CD4-positive, alpha-beta T cell treated with Interleukin-21 for 1 hour (primary cell): ENCODE data around the gene IQSEC1.

Experiments
- DNase-seq: peaks from one replicate; pipeline ENCODE4 v3.0.0-alpha.2; 2020

IQSEC1 gene

DNA sequence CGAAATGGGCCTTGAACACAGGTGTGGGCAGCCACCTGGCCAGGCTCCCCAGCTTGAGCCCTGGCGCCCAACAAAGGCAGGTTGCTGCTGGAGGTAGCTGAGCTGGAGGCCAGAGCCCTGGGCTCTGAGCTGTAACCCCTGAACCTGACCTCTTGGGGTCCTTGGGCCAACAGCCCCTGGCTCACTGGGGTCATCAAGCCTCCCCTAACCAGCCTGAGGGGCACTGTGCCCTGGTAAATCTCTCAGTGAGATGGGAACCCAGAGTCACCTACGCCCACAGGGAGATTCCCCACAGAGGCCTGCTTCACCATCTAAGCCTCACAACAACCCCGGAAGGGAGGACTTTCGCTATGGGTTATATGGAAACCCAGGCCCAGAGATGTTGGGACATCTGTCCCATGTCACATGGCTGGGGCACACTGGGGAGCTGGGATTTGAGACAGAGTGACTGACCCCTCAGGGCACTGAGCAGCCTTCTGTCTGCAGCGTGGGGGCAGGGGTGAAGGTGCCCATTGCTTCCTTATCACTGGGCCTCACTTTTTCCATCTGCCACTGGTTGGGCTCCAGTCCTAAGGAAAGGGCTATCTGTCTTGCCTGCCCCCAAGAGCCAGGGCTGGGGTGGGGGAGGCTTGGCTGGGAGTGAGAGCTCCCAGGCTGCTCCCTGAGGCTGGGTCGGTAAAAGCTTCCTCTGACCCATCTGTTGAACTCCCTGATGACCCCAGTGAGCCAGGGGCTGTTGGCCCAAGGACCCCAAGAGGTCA is 59.1 kb downstream of the IQSEC1 start:
- DNase-seq, result peak; percentile 77

DNA sequence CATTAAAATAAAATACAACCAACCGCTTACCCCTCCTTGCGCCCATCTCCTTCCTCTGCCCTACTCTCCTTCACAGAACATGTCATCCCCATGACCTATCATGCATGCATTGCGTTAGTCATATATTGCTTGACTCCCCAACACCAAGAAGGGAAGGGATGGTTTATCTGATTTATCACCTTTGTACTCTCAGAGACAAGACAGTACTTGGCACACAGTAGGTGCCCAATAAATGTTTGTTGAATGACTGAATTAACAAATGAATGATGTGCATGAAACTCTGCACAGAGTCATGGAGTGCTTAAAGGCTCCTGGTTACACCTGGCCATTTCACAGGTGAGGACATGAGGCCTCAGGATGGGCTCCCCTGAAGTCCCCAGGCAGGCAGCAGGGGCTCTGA is 59.7 kb downstream of the IQSEC1 start:
- DNase-seq, result peak; percentile 20

DNA sequence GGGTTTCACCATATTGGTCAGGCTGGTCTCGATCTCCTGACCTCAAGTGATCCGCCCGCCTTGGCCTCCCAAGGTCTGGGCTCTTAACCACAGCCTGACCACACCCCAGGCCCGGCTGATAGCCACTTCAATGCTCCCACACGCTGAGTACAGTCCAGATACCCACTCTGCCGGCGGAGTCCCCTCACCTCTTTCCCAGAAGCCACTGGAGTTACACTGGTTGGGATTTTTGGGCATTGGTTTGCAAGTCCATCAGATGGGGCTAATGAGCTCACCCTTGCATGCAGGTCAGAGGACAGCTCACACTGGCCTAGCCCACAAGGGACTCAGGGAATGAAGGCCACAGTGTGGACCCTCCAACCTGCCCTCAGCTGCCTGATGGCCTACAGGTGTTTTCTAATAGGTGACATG is 60.1 kb downstream of the IQSEC1 start:
- DNase-seq, result no peak

DNA sequence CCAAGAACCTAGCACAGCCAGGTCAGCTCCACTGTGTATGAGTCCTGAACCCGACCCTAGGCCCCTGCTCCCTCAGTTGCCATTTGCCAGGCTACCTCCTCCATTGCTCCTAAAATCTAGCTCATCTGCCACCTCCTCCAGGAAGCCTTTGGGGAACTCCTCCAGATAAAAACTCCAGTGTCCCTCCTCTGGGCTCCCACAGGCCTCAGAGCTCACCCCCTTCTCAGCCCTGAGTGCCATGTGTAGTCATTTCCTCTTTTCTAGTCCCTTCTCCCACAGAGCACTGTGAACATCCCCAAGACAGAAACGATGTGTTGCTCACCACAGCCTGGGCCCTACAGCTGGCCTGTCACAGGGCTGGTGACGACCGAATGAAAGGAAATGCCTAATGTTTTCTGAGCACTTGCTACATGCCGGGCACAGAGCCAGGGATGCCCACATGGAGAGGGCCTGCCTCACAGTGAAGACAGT is 61.0 kb downstream of the IQSEC1 start:
- DNase-seq, result peak; percentile 79

DNA sequence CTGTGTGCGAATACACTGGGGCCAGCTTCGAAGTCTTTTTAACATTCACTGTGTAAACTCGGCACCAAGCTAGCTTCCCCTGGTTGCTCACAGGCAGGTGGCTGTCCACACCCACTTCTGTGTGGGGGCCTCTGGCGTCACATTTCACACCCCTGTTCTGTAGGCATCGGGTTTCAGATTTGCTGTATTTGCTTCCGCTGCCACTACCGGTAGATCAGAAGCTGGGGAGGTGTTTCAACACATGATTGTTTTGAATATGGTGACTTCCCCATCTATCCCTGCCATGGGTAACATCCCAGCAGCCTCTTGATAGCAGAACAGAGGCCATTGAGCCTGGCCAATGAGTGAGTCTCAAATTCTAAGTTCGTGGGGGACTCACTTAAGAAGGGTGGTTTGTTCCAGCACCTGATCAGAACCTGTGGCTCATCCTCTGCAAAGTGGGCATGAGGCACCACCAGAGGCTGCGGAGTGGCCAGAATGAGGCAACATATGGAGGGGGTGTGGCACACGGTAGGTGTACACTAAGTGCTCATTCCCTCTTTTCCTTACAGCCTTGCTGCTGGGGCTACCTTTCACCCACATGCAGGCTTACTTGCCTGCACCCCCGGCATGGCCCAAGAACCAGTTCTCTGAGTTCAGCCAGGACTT is 61.5 kb downstream of the IQSEC1 start:
- DNase-seq, result peak; percentile 92

DNA sequence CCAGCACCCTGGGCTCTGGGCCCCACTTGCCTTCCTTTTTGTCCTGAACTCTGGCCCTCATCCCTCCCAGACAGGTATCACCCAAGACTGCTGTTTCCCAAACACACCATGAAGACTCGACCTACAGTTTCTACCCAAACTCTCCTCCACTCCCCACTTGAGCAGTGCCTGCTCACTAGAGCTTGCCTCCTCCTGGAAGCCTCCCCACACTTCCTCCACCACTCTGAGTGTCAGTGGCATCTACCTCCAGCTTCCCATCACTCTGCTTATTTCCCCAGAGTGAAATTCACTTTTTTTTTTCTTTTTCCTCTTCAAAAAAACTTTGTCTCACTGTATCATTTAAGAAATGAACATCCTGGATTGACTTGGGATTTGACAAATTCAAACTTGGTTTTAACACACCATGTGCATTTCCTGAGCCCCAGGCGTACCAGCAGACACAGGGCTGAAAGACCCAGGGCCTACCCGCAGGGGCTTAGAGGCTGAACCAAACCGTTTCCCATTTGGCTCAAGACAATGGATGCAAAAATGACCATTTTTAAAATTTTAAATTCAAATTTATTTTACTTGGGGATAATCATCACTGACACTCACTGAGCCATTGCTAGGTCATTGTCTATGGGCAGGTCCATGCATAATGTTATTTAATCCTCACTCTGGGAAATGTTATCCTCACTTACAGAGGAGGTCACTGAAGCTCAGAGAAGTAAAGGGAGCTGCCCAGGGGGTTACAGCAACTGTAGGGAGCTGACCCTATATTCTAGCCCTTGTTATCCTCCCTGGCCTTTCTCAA is 62.3 kb downstream of the IQSEC1 start:
- no peak for DNase-seq

DNA sequence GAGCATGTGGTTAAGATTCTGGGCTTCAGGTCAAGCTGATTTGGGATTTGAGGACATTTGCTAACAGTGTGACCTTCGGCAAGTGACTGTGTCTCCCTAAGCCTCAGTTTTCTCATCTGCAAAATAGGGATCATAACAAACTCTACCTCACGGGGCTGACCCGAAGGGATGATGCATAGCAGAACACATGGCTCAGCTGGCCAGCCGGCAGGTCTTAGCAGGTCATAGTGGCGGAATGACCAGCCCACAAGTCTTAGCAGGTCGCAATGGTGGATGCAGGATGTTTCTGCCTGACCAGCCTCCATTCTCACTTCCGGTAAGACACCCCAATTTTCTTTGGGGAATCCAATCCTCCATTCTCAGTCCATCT is 63.3 kb downstream of the IQSEC1 start:
- no peak for DNase-seq

DNA sequence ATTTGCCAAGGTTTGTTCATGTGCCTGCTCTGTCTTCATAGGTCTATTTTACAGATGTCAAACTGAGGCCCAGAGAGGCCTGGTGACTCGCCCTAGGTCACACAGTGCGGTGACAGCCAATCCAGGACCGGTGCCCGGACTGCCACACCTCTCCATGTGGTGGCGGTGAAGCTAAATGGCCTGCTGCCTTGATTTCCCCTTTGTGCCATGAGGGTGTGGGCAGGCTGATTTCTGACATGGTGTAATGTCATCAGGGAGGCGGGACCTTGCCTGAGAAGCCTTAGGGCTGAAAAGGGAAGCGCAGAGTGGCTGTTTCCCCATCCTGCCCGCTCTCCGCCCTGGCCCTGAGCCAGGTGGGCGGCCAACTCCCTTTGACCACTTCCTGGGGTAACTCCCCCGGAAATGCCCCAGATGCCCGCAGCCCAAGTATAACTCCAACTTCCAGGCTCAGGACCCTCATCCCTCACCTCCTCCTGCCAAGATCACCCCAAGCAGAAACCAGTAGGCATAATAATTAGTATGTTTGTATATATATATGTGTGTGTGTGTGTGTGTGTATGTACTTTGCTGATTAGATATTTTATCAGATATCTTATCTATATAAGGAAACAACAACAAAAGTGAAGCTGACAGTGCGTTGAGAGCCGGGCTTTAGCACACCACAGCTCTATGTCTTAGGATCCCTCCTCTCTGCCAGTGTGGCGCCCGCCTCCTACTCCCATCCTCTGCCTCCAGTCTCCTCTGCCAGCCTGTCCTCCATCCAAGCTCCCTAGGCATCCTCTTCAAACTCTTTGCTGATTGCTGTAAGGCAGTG is 63.9 kb downstream of the IQSEC1 start:
- peak; percentile 83 for DNase-seq

DNA sequence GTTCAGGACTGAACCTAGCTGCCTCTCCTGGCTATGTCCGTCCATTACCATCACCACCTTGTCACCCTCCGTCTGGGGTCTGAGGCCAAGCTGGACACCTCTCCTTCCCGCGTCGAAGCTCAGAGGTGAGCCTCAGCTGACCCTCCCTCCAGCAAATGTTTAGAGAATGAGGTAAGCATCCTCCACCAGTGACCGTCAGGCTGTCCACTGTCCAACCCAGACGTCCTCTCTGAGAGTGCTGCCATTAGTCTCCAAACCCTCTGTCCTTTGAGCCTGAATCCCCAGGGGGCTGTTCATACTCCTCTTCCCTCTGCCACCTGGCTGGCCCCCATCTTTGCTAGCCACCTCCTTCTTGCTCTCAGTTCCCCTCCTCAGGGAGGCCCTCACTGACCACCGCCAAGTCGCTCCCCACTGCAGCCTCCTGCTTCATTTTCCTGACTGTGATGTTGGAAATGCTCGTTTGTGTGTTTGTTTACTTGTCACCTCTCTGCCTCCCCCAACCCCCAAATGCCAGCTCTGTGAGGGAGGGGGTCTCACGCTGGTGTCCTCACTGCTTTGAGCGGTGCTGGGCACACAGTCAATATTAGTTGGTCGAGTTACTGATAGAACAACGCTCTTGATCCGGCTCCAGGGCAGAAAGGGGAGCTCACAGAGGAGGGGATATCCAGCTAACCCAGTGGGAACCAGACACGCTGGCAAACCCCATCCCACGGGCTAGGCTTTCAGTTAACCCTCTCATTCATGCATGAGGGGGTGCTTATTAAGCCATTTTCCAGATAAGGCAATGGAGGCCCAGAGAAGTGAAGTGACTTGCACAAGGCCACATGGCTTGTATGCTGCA is 64.9 kb downstream of the IQSEC1 start:
- no peak for DNase-seq

DNA sequence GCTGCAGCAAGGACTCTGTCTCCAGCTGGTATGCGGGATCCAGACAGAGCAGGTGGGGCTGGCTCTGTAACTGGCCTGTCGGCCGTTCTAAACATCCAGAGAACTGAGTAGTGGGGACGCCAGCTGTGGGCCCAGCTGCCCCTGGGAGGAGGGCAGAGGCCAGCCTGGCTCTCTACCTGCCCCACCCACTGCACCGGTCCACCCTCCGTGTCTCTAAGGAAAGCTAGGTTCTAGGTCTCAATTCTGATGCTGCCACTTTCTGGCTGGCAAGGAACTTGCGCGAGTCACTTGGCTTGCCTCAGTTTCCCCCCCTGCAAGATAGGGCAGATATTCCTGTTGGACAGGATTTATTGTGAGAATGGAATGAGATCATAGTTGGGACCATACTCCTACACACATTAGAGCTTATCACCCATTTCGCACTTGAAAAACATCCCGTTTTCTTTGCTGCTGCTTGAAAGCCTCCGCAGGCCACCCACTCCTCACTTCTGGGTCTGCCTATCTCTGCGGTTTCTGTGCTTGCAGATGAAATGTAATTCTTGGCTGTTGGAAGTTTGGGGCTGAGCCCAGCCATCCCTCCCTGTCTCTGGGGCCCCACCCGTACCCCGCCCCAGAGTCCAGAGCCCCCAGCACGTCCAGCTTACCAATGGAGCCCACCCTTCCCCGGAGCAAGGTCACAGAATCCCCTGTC is 65.8 kb downstream of the IQSEC1 start:
- DNase-seq, result no peak

DNA sequence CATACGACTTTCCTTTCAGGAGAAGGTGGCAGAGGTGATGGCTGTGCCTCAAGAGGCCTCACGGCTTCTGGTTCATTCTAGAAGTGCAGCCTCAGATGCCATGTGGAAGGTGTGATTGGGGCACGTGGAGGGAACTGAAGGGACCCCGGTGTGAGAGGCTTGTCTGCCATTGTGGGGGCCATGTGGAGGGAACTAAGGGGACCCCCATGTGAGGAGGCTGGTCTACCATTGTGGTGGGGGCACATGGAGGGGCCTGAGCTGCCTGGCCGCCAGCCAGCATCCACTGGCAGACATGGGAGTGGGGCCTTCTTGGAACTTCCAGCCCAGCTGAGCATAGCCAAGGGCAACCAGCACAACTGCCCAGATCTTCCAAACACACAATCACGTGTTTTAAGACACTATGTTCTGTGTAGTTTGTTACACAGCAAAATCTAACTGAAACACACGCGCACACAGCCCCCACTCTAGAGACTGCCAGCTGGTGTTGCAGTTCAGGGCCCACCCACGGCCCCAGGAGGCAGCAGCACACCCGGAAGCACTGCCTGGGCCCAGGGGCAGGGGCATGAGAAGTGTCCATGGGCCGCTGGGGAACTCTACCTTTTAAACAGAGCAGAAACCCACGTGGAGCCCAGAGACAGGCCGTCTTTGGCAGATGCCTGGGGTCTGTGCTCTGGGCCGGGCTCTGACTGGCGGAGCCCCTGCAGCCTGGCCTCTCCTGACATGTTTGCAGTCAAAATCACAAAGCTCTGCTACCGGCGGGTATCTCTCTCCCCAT is 66.8 kb downstream of the IQSEC1 start:
- no peak for DNase-seq

DNA sequence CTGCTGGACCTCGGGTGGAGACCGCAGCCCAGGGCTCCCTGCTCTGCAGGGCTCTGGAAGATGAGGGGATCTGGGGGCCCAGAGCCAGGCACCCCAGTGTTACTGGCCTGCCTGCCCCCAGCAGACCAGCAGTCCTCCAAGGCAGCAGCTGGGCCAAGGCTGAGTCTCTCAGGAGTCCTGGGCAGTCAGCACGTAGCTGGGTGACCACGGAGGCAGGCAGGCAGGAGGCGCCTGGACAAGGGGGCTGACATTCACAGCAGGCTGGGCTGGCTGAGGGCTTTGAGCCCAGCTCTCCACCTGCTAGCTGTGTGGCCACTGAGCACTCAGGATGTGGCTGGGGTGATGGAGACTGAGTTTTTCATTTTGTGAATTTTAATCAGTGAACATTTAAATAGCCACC is 67.9 kb downstream of the IQSEC1 start:
- no peak for DNase-seq

DNA sequence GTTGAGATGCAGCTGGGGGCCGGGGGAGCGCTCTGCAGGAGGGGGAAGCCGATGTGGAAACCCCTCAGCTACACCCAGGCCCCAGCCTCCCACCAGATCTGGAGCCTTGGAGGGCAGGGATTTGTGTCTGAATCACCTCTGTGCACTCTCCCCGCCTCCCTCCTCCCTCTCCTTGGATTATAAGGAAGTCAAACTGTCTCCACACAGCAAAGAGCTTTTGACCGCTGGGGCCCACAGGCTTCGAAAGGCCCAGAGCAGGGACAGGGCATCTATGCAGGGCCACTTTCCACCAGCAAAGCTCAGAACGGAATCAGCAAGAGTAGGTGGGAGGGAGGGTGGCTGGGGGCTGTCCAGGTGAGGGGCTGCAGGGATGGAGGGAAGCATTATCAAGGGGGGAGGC is 68.9 kb downstream of the IQSEC1 start:
- no peak for DNase-seq

DNA sequence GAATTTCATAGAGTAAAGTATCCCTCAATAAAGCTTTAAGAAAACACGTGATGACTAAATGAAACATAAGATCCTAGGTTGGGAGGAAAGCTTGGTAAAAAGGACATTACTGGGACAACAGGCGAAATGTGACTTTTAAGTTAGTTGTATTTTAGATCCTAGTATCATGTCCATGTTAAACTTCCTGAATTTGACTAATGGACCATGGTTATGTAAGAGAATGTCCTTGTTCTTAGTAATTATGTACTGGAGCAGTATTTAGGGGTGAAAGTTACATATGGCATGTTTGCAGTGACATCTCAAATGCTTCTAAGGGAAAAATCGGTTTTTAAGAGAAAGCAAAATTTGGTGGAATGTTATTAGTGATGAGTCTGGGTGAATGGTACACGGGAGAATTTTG is 69.6 kb downstream of the IQSEC1 start:
- DNase-seq, result no peak

DNA sequence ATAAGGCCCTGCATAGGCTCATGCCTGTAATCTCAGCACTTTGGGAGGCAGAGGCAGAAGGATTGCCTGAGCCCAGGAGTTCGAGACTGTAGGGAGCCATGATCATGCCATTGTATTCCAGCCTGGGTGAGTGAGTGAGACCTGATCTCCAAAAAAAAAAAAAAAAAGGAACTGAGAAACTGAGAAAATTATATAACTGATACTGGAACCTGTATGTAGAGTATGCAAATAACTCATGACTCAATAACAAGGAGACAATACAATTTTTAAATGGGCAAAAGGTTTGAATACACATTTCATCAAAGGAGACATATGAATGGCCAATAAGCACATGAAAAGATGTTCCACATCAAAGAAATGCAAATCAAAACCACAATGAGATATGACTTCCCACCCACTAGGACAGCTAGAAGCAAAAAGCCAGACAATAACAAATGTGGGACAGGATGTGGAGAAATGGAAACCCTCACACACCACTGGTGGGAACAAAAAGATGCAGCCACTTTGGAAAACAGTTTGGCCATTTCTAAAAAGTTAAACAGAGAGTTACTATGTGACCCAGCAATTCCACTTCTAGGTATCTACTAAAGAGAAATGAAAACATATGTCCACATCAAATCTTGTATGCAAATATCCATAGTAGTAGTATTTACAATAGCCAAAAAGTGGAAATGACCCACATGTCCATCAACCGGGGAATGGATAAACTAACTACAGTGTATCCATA is 70.7 kb downstream of the IQSEC1 start:
- peak; percentile 62 for DNase-seq

DNA sequence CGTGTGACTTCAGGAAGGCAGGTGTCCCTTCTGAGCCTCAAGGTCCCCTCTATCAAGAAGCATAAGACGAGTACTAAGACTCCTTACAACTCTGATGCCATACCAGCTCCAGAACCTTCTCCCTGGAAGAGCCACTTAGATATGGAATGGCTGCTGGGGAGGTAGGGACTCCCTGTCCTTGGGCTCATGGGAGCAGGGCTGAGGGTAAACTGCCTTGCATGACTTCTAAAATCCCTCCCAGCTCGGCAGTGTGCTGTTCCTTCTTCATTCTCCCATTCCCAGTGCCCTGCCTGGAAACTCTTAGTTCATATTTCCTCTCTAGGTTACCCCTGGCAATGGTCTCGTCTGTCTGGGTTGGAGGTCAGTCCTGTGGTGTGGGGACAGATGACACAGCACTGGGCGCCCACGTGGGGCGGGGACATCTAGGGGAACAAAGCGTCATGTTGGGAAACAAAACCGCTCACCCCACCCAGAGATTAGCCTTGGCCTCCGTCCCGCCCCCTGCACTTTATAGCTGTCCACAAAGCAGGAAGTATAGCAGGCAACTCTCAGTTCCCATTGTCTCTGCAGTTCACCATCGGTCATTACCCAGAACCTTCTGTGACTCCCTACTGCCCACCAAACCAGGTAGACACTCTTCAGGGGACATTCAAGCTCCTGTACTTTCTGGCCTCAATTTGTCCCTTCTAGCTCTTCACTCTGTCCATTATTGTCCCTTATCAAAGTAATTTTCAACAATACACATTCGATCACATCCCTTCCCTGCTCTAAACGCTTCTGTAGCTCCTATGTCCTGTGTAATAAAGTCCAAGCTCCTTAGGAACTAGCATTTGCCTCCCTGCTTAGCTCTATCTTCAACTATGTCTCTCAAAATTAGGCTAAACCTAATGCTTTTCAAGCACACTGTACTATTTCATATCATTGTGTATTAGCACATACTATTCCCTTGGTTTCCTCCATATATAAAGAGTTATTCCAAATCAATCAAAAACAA is 73.8 kb downstream of the IQSEC1 start:
- peak; percentile 48 for DNase-seq

DNA sequence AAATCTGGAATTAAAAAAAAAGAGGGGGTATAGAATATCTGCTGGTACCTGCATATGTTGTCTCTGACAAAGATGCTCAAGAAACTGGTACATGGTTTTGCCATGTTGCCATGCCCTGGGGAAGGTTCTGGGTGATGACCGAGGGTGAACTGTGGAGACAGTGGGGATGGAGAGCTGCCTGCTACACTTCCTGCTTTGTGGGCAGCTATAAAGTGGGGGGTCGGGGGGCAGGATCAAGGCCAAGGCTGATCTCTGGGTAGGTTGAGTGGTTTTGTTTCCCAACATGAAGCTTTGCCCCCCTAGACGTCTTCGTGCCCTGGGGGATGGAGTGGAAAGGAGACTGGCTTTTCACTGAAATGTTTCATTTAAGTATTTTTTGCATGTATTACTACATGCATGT is 74.6 kb downstream of the IQSEC1 start:
- no peak for DNase-seq

DNA sequence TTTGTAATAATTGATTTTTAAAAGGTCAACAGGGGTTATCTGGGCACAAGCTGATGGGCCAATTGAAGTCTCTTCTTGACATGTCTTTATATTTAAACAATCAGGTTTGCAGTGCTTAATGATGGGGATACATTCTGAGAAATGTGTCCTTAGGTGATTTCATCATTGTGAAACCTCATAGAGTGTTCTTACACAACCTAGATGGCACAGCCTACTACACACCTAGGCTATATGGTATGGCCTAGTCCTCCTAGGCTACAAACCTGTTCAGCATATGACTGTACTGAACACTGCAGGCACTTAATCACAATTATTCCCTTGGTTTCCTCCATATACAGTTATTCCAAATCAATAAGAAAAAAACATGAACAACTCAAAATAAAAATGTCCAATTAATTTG is 75.8 kb downstream of the IQSEC1 start:
- DNase-seq, result no peak

DNA sequence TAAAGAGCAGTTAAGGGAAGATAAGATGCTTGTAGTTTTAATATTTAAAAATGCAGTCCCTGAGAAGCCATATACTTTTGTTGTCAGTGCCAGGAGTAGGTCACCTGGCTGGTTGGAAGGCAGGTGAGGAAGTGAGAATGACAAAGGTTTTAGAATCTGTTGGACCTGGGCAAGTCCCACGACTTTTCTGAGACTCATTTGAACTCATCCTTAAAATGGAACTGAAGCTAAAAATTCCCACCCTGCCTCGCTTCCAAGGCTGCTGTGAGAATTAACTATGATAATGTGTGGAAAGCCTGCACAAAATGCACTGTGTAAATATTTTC is 77.1 kb downstream of the IQSEC1 start:
- no peak for DNase-seq
